HG02973 (cell line): Measurements from ENCODE around the gene EDAR.

Source experiments
- ATAC-seq: cut with Tn5 transposase; IDR thresholded peaks from one replicate; pipeline ENCODE4 v1.9.1; 2021; ENCODE audit warnings: moderate library complexity; ENCODE audit not compliant: unreplicated experiment

Gene EDAR

DNA sequence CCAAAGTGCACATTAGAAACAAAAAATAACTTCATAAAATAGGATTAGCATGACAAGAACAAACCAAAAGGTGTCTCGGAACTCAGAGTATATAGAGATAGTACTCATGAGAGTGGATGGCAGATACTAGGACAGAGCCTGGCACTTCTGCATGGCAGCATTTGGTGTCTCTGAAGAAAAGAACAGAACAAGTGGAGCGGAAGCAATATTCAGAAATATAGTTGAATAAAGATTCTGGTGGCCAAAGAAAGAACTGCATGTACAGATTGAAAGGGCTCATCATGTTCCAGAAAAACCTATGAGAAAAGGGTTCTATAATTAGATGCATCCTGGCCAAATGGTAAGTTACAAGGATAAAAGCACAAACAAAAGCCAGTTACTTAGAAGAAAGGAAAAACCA is 111.5 kb downstream of the EDAR start:
- no peak for ATAC-seq

DNA sequence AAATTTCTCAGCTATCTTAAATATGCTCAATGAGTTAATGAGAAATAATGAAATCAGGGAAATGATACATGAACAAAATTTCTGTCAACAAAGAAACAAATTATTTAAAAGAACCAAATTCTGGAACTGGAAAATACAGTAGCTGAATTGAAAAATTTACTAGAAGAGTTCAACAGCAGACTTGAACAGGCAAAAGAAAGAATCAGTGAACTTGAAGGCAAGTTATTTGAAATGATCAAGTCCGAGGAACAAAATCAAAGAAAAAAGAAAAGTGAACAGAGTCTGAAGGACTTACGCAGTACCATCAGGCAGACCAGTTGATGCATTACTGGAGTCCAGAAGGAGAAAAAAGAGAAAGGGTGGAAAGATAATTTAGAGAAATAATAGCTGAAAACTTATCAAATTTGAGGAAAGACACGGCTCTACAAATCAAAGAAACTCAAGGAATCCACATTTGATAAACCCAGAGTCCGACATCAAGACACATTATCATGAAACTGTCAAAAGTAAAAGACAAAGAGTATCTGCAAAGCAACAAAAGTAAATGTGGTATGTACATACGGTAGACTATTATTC is 118.9 kb downstream of the EDAR start:
- no peak for ATAC-seq

DNA sequence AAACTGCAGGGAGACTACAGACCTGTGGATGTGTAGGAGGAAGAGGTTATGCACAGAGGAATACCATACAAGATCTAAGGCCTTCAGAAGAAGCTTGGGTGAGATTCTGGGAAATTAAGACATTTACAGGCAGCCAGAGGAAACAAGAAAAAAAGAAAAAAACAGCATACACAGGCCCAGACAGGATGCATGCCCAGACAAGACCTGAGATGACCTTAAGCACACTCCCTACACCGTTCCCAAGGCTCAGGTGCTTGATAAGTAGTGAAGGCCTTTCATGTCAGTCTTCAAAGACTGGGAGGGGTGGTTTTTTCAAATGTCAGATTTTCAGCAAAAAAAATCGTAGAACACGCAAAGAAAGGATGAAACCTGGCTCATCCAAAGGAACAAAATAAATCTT is 119.5 kb downstream of the EDAR start:
- no peak for ATAC-seq

DNA sequence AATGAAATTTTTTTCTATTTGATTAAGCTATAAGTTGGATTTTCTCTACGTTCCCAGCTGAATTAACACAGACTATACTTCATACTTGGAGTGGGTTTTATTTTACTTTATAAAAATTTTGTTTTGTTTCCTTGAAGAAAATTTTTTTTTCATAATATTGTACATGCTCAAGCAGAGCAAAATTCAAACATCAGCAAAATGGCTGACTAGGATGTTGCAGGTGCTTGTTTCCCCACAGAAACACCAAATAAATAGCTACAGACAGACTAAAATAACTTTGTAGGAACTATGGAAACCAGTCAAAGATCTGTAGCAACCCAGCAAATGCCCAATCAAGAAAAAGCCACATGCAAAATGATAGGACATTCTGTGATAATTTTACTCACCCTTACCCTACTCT is 120.1 kb downstream of the EDAR start:
- ATAC-seq = no peak

DNA sequence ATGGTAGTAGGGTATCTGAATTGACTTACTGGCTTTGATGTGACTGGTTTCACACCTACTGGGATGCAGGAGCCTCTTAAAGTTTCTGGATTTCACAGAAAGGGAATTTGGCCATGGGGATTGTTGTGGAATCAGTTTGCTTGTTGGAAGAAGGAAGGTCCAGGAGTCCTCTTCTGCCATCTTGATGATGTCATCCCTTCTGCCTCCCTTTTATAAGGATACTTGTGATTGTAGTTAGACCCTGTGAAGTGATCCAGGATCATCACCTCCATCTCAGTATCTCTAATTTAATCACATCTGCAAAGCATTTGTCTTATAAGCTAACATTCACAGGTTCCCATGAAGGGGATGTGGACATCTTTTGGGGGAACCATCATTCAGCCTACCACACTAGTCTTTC is 123.0 kb downstream of the EDAR start:
- ATAC-seq = no peak

DNA sequence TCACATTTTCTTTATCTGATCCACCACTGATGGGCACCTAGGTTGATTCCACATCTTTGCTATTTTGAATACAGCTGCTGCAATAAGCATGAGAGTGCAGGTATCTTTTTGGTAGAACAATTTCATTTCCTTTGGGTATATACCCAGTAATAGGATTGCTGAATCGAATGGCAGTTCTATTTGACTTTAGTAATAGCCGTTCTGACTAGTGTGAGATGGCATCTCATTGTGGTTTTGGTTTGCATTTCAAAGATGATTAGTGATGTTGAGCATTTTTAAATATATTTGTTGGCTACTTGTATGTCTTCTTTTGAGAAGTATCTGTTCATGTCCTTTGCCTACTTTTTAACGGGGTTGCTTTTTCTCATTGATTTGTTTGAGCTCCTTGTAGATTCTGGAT is 130.1 kb downstream of the EDAR start:
- no peak for ATAC-seq

DNA sequence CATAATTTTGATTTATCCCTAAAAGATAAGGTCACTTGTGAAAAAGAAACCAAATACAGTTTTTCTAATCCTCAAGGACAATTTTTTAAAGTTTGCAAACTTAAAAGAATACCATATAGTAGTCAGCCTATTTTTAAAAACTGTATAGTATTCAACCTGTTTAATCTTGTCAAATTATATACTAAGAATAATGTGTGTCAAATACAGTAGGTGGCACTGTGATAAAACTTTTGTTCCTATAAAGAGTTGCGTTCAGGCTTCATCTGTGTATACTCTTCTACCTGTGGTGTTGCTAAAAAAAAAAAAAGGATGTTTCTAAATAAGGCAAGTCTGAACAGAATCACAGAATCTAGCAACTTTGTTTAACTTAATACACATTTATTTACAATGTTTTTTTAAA is 133.8 kb downstream of the EDAR start:
- ATAC-seq = no peak

DNA sequence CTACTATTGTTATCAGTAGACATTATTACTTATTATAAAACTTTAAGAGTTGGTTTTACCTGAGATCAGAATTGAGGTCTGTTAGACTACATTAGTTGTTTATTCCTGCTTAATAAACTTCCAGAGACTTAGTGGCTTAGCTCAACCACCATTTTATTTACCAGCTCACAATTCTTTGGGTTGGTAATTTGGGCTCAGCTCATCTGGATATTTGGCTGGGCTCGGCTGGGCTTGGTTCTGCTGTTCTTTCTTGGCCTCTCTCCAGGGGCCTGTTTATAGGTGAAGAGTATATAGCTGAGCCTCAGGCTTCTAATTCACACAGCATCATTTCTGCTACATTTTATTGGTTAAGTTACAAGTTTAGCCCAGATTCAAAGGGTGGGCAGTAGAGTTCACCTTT is 134.5 kb downstream of the EDAR start:
- no peak for ATAC-seq

DNA sequence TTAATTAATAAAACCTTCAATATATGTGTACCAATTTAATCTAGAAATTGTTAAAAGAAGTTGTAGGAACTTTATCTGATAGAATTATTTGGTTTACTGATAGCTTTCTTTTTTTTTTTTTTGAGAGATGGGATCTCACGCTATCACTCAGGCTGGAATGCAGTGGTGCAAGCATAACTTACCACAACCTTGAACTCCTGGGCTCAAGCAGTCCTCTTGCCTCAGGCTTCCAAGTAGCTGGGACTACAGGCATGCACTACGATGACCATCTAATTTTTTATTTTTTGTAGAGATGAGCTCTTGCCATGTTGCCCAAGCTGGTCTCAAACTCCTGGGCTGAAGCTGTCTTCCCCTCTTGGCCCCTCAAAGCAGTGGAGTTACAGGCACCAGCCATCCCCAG is 135.6 kb downstream of the EDAR start:
- no peak for ATAC-seq

DNA sequence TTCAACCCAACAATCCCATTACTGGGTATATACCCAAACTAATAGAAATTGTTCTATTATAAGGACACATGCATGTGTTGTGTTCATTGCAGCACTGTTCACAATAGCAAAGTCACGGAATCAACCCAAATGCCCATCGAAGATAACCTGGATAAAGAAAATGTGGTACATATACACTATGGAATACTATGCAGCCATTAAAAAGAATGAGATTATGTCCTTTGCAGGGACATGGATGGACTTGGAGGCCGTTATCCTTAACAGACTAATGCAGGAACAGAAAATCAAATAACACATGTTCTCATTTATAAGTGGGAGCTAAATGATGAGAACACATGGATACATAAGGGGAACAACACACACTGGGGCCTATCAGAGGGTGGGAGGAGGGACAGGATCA is 136.6 kb downstream of the EDAR start:
- ATAC-seq = no peak

DNA sequence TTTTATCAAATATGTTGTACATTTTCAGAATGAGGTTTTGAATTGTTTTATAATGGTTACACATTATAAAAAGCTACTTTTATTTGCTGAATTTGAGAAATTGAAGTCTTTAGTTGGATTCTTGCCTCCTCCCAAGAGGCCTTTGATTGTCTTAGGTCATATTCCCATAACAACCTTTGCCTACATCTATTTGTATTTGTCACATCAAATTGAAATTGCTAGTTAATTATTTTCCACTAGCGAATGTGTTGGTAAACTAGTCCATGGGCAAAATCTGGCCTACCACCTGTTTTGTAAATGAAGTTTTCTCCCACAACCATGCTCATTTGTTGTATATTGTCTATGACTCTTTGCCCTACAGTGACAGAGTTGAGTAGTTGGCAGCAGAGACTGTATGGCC is 142.0 kb downstream of the EDAR start:
- ATAC-seq = no peak

DNA sequence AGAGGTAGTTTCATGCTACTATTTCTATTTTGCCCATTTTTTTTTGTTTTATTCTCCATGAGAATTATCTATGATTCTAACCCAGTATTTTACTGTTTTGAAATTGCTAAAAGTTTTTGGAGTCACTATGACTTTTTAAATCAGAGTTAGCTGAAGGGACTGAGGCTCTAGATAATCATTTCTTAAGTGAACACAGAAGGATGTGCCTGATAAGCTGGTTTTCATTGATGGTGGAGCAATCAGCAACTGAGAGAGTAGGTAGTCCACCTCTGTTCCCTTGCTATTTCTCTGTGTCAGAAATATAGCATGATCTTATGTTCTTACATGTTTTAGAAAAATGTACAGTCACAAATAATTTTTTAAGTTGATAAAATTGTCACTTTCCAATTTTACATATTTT is 143.1 kb downstream of the EDAR start:
- no peak for ATAC-seq
